ES-I3 (cell line): ENCODE results near the gene EXTL2.
"Not testable (repeated sequence)": the region's sequence is repeated elsewhere in the genome, so short reads cannot be mapped to it uniquely, and the experiment has no call there.

Source experiments
- H3K36me3 ChIP-seq: 2 replicates; pipeline ENCODE4 v1.6.1; 2013; ENCODE audit warnings: mild to moderate bottlenecking, low read length, control low read depth, moderate library complexity; ENCODE audit not compliant: insufficient read depth
- H3K4me1 ChIP-seq: 2 replicates; pipeline ENCODE4 v1.6.1; 2013; ENCODE audit warnings: mild to moderate bottlenecking, control low read depth, low read length; ENCODE audit not compliant: insufficient read depth
- H3K9ac ChIP-seq: 2 replicates; pipeline ENCODE4 v1.6.1; 2013; ENCODE audit warnings: low read depth, mild to moderate bottlenecking, low read length, moderate library complexity
- H3K9me3 ChIP-seq: 2 replicates; pipeline ENCODE4 v1.6.1; 2013; ENCODE audit warnings: mild to moderate bottlenecking, low read length, moderate library complexity; ENCODE audit not compliant: control insufficient read depth, insufficient read depth

Gene EXTL2, protein sequence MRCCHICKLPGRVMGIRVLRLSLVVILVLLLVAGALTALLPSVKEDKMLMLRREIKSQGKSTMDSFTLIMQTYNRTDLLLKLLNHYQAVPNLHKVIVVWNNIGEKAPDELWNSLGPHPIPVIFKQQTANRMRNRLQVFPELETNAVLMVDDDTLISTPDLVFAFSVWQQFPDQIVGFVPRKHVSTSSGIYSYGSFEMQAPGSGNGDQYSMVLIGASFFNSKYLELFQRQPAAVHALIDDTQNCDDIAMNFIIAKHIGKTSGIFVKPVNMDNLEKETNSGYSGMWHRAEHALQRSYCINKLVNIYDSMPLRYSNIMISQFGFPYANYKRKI

DNA sequence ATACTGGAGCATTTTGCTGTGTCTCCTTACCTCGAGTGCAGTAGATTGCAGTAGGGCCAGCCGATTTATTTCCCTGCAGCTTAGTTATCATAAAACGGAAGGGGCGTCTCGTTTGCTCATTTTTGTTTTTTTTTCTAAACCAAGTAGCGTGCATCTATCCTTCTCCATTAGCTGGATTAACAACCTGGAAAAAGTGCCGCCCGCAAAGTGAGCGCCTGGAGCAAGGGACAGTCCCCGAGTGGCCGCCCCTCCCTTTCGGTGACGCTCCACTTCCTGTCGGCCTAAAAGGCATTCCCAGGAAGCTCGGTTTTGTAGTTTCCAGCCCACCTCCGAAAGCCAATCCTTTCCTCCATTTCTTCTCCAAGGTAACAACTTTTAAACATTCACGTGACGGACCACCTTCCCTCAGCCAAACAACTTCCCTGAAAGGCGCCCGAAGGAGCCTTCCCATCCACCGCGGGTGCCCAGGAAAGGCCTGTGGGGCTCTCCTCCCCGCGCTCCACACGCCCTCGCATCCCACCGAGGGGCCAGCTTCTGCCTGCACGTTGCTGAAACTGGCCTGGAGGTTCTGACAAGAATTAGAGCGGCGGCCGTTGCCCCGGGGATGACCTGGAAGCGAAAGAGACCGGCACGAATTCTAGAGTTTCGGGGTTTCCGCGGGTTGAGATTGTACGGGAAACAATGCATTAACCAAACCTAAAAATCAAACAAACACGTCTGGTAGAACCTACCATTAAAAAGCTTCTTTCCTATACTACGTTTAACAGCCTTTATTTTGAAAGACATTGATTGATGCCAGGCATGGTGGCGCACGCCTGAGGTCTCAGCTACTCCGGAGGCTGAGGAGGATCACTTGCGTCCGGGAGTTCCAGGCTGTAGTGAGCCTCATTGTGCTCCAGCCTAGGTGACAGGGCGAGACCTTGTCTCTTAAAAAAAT is at the start of gene EXTL2:
Gene EXTL2 (minus strand): TSS at position 240 of the 937 bp plus-strand sequence. CDS start 6,085 bp downstream, outside the sequence.
- H3K4me1 ChIP-seq, result no peaks in the 10 kb centered on the region
- peaks cover 10% of the 10 kb centered on the region; the same call in 1 of the 2 replicates for H3K9me3 ChIP-seq
- H3K9ac ChIP-seq, result peak within 1 kb of the TSS; percentile 97
- H3K36me3 ChIP-seq, result peaks cover 4% of the 10 kb centered on the region; the same call in 1 of the 2 replicates

DNA sequence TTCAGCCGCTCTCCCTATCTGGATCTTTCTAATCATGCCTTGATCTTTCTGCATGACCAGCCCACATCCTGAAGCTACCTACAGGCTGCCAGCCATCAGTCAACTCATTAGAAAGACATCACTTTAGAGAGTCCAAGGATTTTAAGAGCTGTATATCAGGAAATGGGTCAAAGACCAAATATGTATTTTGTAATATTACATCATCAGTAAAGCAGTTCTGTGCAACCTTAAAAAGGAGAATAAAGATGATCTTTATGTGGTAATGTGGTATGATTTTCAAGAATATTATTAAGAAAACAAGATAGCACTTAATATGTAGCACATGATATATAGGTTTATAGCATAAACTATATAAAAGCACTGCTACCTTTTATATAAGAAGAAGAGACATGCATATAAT is 48.9 kb upstream of the EXTL2 start:
- H3K36me3 ChIP-seq, result no peaks in the 10 kb centered on the region; the same call in none of the 2 replicates
- H3K9me3 ChIP-seq, result no peaks in the 10 kb centered on the region
- H3K4me1 ChIP-seq, result peaks cover under 1% of the 10 kb centered on the region; the same call in 1 of the 2 replicates
- no peak overlapping the region for H3K9ac ChIP-seq

DNA sequence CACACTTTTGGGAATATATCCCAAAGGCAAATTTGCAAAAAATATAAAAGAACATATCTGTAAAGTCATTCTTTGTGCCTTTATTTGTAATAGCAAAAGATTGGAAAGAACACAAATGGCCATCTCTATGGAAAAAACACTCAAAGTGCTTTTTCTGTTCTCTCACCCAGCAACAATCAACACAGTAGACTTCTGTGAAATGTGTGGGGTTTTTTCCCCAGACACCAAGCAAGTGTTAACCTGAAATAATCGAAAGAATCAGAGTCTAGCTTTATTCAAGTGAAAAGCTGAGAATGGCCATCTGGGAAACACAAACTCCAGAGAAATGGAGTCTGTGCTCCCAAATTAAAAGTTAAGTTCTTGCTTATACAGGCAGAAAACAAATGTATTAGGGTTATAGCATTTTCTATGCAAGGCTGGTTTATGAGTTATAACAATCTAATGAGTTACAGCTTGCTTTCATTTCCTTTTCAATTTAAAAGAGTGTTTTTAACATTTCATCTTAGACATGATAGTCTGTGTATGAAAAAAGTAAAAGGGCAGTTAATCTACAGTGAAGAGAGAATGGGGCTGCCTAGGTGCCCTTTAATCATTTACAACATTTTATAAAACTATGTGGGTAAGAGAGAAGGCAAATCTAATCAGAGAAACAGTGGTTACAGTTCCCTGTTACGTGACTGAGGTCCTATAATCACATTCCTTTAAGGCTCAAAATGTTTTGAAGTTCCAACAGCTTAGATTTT is 47.8 kb upstream of the EXTL2 start:
- no peak overlapping the region for H3K9ac ChIP-seq
- H3K4me1 ChIP-seq, result no peaks in the 10 kb centered on the region
- H3K36me3 ChIP-seq, result no peaks in the 10 kb centered on the region; the same call in none of the 2 replicates
- H3K9me3 ChIP-seq, result no peaks in the 10 kb centered on the region

DNA sequence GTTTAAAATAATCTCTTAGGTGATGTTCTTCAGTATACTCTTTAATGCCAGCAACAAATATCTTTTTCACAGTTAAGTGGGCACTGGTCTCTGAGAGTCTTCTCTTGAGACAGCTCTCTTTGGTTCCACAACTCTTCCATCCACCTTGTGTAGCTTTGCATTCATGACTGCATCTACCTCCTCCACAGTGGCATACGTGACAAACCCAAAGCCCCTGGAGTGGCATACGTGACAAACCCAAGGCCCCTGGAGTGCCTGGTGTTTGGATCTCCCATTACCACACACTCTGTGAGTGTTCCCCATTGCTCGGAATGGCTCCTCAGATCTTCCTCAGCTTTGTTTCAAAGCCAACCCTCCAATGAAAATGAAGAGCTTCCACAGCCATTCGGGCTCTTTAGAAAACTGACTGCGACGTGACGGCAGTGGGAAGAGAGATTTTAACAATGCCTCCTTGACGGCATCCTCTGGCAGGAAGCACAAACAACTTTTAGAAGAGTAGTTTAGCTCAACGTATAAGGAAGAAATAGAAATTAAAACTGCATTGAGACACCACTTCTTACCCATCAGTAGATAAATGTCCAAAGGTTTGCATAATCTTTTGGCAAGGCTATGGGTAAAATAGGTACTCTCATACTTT is 47.1 kb upstream of the EXTL2 start:
- no peak overlapping the region for H3K9ac ChIP-seq
- no peaks in the 10 kb centered on the region; the same call in 1 of the 2 replicates for H3K9me3 ChIP-seq
- no peaks in the 10 kb centered on the region; the same call in none of the 2 replicates for H3K36me3 ChIP-seq
- no peaks in the 10 kb centered on the region for H3K4me1 ChIP-seq

DNA sequence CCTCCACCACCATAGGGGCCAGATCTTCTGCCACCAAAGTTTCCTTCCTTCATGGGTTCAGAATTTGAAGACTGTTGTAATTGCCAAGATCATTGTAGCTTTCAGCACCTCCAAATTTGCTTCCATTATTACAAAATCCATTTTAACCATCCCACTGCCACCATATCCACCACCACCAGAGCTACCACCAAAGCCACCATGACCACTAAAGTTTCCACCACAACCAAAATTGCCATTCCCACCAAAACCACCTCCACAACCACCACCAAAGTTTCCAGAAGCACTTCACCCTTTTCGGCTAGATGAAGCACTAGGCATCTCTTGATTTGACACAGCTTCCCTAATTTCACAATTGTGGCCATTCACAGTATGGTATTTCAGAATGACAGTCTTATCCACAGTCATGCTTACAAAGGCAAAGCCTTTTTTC is 46.5 kb upstream of the EXTL2 start:
- Histone ChIP-seq H3K4me1 (no peaks in the 10 kb centered on the region), H3K9ac (no peak overlapping the region), H3K9me3 (no peaks in the 10 kb centered on the region; the same call in 1 of the 2 replicates), H3K36me3 (no peaks in the 10 kb centered on the region; the same call in none of the 2 replicates)

DNA sequence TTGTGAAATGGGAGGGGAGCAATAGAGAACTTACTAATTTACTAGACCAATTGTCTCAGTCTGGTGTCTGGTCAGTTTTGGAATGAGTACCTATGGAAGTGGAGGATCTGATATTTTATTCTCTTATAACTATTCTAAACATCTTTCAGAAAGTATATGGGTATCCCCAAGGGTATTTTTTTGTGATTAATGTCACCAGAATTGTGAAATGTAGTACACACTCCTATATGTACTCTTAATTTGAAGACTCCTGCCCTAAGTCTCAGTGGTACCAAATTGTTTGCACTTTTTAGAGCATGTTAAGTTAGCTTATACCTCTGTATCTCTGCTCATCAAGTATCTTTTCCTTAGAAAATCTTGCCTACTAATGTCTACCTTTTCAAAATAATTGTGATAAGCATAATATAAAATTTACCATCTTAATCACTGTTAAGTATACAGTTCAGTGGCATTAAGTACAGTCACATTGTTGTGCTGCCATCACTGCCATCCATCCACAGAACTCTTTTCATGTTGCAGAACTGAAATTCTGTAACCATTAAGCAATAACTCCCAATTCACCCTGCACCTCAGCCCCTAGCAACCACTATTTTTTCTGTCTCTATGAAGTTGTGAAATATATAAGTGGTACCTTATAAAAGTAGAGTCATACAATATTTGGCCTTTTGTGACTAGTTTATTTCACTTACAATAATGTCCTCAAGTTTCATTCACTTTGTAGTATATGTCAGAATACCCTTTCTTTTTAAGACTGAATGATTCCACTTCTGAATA is 41.7 kb upstream of the EXTL2 start:
- Histone ChIP-seq H3K9me3 (no peaks in the 10 kb centered on the region; the same call in 1 of the 2 replicates), H3K9ac (no peak overlapping the region), H3K4me1 (no peaks in the 10 kb centered on the region), H3K36me3 (no peaks in the 10 kb centered on the region; the same call in none of the 2 replicates)

DNA sequence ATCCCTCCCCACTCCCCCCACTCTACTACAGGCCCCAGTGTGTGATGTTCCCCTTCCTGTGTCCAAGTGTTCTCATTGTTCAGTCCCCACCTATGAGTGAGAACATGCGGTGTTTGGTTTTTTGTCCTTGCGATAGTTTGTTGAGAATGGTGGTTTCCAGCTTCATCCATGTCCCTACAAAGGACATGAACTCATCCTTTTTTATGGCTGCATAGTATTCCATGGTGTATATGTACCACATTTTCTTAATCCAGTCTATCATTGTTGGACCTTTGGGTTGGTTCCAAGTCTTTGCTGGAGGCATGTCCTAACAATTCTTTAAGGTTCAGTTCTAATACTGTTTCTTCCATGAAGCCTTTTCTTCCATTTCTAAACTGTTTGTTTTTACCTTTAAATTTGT is 38.9 kb upstream of the EXTL2 start:
- not testable (repeated sequence) for H3K4me1 ChIP-seq, H3K36me3 ChIP-seq, H3K9me3 ChIP-seq, H3K9ac ChIP-seq

DNA sequence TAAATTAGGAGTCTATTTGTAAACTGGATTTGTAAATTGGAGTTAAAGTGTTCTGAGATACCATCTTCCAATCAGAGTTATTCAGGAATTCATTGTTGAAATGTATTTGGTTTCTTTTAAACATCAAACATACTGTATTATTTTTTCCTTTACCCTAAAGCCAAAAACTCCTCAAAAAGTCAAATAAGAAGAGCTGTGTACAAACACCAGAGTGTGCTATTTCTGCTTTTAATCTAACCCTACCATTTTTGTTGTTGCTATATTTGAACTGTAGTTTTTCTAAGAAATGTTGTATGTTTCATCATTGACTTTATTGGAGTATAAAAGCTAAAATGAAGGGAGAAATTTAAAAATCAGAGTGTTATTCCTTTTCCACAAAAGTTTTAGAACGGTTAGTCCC is 37.1 kb upstream of the EXTL2 start:
- Histone ChIP-seq H3K9me3 (no peaks in the 10 kb centered on the region), H3K4me1 (no peaks in the 10 kb centered on the region), H3K36me3 (no peaks in the 10 kb centered on the region; the same call in 1 of the 2 replicates), H3K9ac (no peak overlapping the region)

DNA sequence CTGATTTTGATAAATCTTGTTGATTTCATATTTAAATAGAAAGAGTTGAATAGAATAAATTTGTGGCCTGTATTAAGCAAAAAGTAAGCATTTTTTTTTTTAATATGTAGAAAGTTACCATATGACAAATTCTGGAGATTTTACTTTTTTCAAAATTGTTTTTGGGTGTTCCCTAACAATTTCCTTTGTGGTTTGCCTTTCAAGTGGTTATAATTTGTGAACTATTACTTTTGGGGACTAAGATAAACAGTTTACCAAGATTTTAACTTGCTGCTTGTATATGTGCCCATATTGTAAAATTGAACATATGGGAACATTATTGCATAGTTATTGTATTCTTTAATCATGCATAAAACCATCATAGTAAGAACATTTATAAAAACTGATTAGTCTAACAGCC is 35.9 kb upstream of the EXTL2 start:
- no peaks in the 10 kb centered on the region for H3K4me1 ChIP-seq
- no peak overlapping the region for H3K9ac ChIP-seq
- no peaks in the 10 kb centered on the region for H3K9me3 ChIP-seq
- H3K36me3 ChIP-seq, result no peaks in the 10 kb centered on the region; the same call in 1 of the 2 replicates

DNA sequence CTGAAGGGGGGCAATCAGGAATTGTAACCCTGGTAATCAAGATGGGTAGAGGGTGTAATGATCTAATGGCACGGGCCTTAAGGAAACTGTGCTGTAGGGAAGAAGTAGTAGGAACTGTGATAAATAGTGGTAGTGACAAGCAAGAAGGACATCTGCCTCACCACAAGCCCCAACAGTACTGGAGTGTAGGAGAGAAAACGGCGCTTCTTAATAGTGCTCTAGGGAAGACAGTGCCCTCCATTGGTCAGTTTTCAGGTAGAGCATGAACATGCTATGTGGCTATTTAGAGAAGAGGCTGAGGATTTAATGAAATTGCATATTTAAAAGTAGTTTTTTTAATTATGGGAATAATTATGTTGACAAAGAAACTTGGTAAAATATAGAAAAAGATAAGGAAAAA is 33.5 kb upstream of the EXTL2 start:
- Histone ChIP-seq H3K4me1 (no peaks in the 10 kb centered on the region), H3K36me3 (no peaks in the 10 kb centered on the region; the same call in 1 of the 2 replicates), H3K9ac (no peak overlapping the region), H3K9me3 (no peaks in the 10 kb centered on the region)

DNA sequence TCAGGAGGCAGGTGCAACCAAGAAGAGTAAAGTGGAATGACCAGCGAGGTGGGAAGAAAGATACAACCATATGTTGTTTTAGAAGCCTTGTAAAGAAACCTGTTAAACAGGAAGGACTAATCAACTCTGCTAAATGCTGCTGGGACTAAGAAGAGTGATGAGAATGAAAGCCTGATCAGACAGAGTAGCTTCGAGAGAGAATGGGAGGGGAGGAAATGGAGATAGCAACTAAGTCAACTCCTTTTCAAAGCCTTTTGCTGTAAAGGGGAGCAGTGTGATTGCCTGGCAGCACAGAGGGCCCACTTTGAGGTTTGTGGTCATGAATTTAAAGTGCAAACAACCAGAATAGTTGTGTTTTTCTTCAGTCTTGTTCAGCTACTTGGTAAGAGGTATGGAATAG is 32.6 kb upstream of the EXTL2 start:
- H3K36me3 ChIP-seq, result no peaks in the 10 kb centered on the region; the same call in 1 of the 2 replicates
- H3K9me3 ChIP-seq, result no peaks in the 10 kb centered on the region
- H3K9ac ChIP-seq, result no peak overlapping the region
- H3K4me1 ChIP-seq, result no peaks in the 10 kb centered on the region

DNA sequence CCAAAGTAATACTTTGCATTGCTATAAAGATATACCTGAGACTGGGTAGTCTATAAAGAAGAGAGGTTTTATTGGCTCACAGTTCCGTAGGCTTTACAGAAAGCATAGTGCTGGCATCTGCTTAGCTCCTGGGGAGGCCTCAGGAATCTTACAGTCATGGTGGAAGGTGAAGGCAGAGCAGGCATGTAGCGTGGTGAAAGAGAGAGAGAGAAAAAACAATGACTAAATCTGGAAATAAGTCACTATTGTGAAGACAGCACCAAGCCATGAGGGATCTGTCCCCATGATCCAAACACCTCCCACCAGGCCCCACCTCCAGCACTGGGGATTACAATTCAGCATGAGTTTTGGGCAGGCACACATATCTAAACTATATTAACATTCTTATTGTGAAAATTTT is 31.6 kb upstream of the EXTL2 start:
- Histone ChIP-seq H3K9ac (no peak overlapping the region), H3K9me3 (no peaks in the 10 kb centered on the region), H3K4me1 (no peaks in the 10 kb centered on the region), H3K36me3 (no peaks in the 10 kb centered on the region; the same call in 1 of the 2 replicates)

DNA sequence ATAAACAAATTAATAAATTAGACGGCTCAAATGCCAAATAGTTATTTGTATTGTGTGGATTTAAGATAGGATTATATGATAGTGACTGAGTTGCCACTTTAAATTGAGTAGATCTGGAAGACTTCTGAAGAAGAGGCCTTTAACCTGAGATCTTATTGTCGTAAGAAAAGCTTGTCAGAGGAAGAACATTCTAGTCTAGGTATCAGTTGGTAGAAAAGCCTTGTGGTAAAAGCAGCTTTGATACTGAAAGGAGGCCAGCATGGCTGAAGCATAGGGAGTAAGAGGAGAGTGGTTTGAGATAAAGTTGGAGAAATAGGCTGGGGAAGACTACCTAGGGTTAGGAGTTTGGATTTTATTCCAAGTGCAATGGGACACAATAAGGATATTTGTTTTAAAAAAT is 30.3 kb upstream of the EXTL2 start:
- H3K9ac ChIP-seq, result no peak overlapping the region
- H3K36me3 ChIP-seq, result no peaks in the 10 kb centered on the region; the same call in 1 of the 2 replicates
- no peaks in the 10 kb centered on the region for H3K4me1 ChIP-seq
- H3K9me3 ChIP-seq, result no peaks in the 10 kb centered on the region
